Measurements from ENCODE around the gene PDS5B.
A peak's percentile ranks its signal among the peaks of the same experiment; 100 is the strongest.

PDS5B gene

DNA sequence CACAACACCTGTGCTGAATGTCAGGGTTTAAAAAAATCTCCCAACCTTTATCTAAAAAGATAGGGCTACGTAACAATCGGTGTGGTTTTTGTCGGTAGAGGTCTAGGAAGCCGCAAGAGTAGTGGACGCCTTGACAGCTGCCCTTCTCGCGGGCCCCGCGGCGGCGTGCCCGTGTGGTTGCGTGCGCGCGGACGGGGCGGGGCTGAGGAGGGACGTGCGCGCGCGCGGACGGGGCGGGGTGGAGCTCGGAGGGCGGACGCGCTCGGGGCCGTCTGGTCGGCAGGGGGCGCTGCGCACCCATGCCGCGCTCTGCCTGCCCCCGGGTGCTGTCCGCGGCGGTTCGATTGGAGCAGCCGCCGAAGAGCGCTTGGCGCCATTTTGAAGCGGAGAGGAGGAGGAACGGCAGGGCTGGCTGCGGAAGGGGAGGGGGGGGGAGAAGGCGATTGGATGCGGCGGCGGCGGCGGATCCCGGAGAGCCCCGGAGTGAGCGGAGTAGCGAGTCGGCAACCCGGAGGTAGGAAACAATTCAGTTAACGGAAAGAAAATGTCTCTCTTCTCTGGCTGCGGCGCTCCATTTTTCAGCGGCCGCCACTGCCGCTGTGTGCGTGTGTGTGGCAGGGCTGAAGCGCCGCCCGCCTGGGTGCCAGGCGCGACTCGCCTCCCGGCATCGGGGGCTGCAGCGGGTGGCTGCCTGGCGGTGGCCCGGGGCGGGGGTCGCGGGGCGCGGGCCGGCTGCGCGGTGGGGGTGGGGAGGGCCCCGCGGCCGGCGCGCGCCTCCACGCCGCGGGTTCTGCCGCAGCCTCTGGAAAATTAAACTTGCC is at the start of gene PDS5B:
Gene PDS5B, plus strand, starts transcription at position 373 of the 821 bp plus-strand sequence. CDS start 62,321 bp downstream, outside the sequence.
- H3K4me3 ChIP-seq (ENCODE audit: low read depth, low read length) = peak within 1 kb of the TSS; percentile 70
- peak; percentile 54 for TF ChIP-seq CTCF (conservative IDR thresholded peaks at IDR 0.05; ENCODE audit: low read depth, low read length)
- DNase-seq (ENCODE audit: low read depth) = peak; percentile 96

- peak; percentile 8 for TF ChIP-seq CTCF (conservative IDR thresholded peaks at IDR 0.05; ENCODE audit: low read depth, low read length)
- H3K4me3 ChIP-seq (ENCODE audit: low read depth, low read length) = peak overlapping the region; percentile 92
- DNase-seq (ENCODE audit: low read depth) = peak; percentile 28
Observed at GRCh38 chr13:32537580-32538142, 48.6 kb upstream of the PDS5B start.

GRCh38 chr13:32538143-32538620 is 48.1 kb upstream of the PDS5B start:
- H3K4me3 ChIP-seq (ENCODE audit: low read depth, low read length) = peak overlapping the region; percentile 92
- DNase-seq (ENCODE audit: low read depth) = peak; percentile 61
- no peak for TF ChIP-seq CTCF (conservative IDR thresholded peaks at IDR 0.05; ENCODE audit: low read depth, low read length)

DNA sequence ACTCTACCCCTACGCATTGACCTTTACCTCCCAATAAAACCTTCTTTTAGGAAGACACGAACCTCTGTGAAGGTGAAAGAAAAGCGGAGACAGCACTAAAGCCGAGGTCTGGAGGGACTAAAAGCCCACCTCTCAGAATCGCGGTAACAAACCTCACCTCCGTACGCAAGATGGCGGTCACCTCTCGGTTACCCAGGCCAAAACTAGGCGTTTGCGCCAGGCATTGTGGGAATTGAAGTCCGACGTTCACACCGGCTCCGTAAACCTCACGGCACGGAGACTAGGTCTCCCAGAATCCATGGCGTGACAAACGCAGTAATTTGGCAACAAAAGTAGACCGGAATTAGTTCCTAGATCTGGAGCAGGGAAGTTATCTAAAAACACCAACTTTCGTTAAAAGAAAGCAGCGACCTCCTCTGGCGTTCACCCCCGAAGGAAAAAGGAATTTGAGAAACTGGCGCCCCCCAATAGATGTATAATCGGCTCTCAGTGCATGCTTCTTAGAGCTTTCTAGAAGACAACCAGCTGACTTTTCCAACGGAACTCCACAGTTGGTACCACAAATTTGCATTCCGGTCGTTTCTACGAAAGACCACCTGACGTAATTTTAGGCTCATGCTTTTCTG is 47.5 kb upstream of the PDS5B start, which contains the start of gene N4BP2L2:
Gene N4BP2L2, minus strand, starts transcription at position 175 of the 626 bp plus-strand sequence. CDS start 1,768 bp downstream, outside the sequence.
- peak; percentile 61 for TF ChIP-seq CTCF (conservative IDR thresholded peaks at IDR 0.05; ENCODE audit: low read depth, low read length)
- peak within 1 kb of the TSS; percentile 92 for H3K4me3 ChIP-seq (ENCODE audit: low read depth, low read length)
- peak; percentile 99 for DNase-seq (ENCODE audit: low read depth)

GRCh38 chr13:32542221-32542620 is 44.0 kb upstream of the PDS5B start:
- DNase-seq (ENCODE audit: low read depth) = no peak
- TF ChIP-seq CTCF (conservative IDR thresholded peaks at IDR 0.05; ENCODE audit: low read depth, low read length) = no peak
- H3K4me3 ChIP-seq (ENCODE audit: low read depth, low read length) = no peak overlapping the region

GRCh38 chr13:32545083-32545482 is 41.2 kb upstream of the PDS5B start:
- H3K4me3 ChIP-seq (ENCODE audit: low read depth, low read length) = no peak overlapping the region
- no peak for TF ChIP-seq CTCF (conservative IDR thresholded peaks at IDR 0.05; ENCODE audit: low read depth, low read length)
- no peak for DNase-seq (ENCODE audit: low read depth)
